ENCODE data around the gene PLEK. TPM values are rescaled to one million over a fixed set of nuclear protein-coding genes. Genes with fewer than 3 reads are reported as not detected.

The PLEK gene
- total and polyA plus RNA-seq, 9 of the 15 experiments (the other 6 are each of a cell fraction or from before 2014, with no cell fraction given), result 0.14 to 1.2 (median 0.36) TPM

DNA sequence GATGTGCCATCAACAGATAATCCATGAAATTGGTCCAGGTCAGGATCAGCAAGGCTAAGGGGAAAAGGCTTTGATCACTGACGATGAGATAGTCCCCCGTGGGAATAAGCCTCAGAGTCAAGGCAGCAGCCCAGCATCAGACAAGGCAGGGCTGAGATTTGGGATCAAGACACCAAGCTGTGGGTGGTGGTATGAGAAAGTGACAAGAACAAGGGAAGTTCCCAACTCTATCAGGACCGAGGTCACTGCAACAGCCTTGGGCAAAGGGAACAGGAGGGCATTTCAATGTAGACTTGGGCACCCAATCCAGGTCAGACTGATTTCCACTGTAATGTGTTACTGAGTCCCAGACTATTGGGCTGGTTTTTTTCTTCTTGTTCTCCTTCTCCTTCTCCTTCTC, 18.7 kb downstream of the PLEK start (continued):
- TF ChIP-seq, protein P1, sequence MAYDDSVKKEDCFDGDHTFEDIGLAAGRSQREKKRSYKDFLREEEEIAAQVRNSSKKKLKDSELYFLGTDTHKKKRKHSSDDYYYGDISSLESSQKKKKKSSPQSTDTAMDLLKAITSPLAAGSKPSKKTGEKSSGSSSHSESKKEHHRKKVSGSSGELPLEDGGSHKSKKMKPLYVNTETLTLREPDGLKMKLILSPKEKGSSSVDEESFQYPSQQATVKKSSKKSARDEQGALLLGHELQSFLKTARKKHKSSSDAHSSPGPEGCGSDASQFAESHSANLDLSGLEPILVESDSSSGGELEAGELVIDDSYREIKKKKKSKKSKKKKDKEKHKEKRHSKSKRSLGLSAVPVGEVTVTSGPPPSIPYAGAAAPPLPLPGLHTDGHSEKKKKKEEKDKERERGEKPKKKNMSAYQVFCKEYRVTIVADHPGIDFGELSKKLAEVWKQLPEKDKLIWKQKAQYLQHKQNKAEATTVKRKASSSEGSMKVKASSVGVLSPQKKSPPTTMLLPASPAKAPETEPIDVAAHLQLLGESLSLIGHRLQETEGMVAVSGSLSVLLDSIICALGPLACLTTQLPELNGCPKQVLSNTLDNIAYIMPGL (CRISPR knock-in tag; IDR thresholded peaks at IDR 0.05), result no peak
- TF ChIP-seq PCBP2 (IDR thresholded peaks at IDR 0.05; ENCODE audit: low read depth, low read length, poor library complexity, severe bottlenecking), result no peak

DNA sequence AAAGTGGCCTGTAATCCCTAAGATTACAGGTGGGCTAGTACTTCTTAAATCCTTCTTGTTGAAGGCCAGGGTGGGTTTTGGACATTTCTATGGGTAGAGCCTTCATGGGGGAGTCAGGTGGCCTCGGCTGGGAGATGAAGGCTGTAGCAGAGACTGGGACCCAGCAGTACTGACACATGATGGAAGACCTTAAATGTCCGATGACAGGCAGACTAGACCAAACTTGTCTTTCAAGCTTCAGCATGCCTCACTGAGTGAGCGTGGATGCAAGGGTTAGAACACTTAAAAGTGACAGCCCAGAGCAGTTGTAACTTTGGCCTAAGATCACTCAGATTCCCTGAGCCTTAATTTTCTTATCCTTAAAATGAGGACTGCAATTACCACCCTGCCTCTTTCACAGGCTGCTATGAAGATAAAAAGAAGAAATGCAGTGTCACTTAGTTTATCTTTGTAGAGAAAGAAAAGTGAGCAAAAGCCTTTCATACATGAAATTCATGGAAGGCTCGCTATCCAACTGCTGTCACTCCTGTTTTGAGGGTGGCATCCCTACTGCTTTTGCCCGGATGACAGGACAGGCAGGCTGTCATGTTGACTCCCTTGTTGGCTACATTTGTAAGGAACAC, 19.5 kb downstream of the PLEK start:
- peak overlapping the region; percentile 5; the same call in 1 of the 2 replicates for H3K4me2 ChIP-seq (ENCODE audit: insufficient read depth, low read length)
- peak overlapping the region; percentile 5; the same call in 1 of the 2 replicates for H2AFZ ChIP-seq (ENCODE audit: low read depth, low read length)
- H3K36me3 ChIP-seq (ENCODE audit: control insufficient read depth, insufficient read depth, low read length), result no peaks in the 10 kb centered on the region
- CTCF ChIA-PET (ENCODE audit: low intra/inter-chr PET ratio), result no interaction called here
- in situ Hi-C loops (cut with MboI) (no loop called here), intact Hi-C loops (cut with micrococcal nuclease) (no loop called here)
- ATAC-seq (peak; percentile 46), FAIRE-seq (peak; percentile 40), DNase-seq (ENCODE audit: extremely low read depth in 1 of 4, low spot score in 3 of 4) (peak in 1 of 4 experiments; percentile 21)
- H3K9me3 ChIP-seq (replicated peaks; ENCODE audit: control insufficient read depth, insufficient read depth, low read depth, low read length), result no peaks in the 10 kb centered on the region
- BruUV-seq (replicated peaks), result no TSS peak
- H4K20me1 ChIP-seq (replicated peaks; ENCODE audit: control insufficient read depth, insufficient read depth, low read length), result no peaks in the 10 kb centered on the region
- WGBS (ENCODE audit: insufficient coverage, low coverage, missing lambda C conversion rate), result 13% methylated on average over 5 of the region's 5 CpGs
- H3K27ac ChIP-seq (ENCODE audit: extremely low read depth, low read depth, low read length), result no peak overlapping the region
- H3K79me2 ChIP-seq (ENCODE audit: control insufficient read depth, insufficient read depth, low read length), result no peaks in the 10 kb centered on the region
- no peak overlapping the region for H3K4me3 ChIP-seq
- POLR2A ChIA-PET, result interaction anchor here (0.9 kb wide), 1 partner anchor 12 kb away, joined by 5 read pairs; no protein-coding TSS in a partner anchor
- H3K9ac ChIP-seq (ENCODE audit: insufficient read depth in 1 of 2, low read depth in 2 of 2, low read length in 2 of 2), result no peak overlapping the region
- H3K27me3 ChIP-seq (ENCODE audit: control insufficient read depth in 2 of 2, insufficient read depth in 2 of 2, low read length in 2 of 2), result 0 out of 5 replicates have a peak, but pooled peaks cover 0 to 5% of the 10 kb centered on the region in 2 experiments
- peaks cover 0 to 15% of the 10 kb centered on the region in 2 experiments; a peak in 3 of 5 replicates for H3K4me1 ChIP-seq (replicated peaks in 1 of 2; ENCODE audit: control insufficient read depth in 2 of 2, insufficient read depth in 2 of 2, low read length in 2 of 2)
- no peaks in the 10 kb centered on the region for H3K9me1 ChIP-seq (ENCODE audit: control insufficient read depth, insufficient read depth, low read length)
- TF ChIP-seq ZNF316 (IDR thresholded peaks at IDR 0.05), result peak; percentile 41; the same call in 1 of the 2 replicates
- TF ChIP-seq DPF2 (IDR thresholded peaks at IDR 0.05), result peak; percentile 43
- peak; percentile 50 for TF ChIP-seq CBFA2T3 (IDR thresholded peaks at IDR 0.05)
- TF ChIP-seq ZNF830 (CRISPR knock-in tag; IDR thresholded peaks at IDR 0.05), result no peak
- peak; percentile 35; the same call in 1 of the 2 replicates for TF ChIP-seq MAFK (IDR thresholded peaks at IDR 0.05; ENCODE audit: low read length)
- TF ChIP-seq ZNF23 (CRISPR knock-in tag; IDR thresholded peaks at IDR 0.05), result no peak
- TF ChIP-seq C11orf30 (IDR thresholded peaks at IDR 0.05; ENCODE audit: low read depth), result peak; percentile 50; the same call in 1 of the 2 replicates
- peak; percentile 24; the same call in 1 of the 2 replicates for TF ChIP-seq TAL1 (IDR thresholded peaks at IDR 0.05)
- TF ChIP-seq CBFA2T2 (conservative IDR thresholded peaks at IDR 0.05), result 0 out of 2 replicates have a peak, but pooled peaks have one; percentile 24
- TF ChIP-seq ZKSCAN3 (CRISPR knock-in tag; IDR thresholded peaks at IDR 0.05), result no peak
- TF ChIP-seq, protein P2, sequence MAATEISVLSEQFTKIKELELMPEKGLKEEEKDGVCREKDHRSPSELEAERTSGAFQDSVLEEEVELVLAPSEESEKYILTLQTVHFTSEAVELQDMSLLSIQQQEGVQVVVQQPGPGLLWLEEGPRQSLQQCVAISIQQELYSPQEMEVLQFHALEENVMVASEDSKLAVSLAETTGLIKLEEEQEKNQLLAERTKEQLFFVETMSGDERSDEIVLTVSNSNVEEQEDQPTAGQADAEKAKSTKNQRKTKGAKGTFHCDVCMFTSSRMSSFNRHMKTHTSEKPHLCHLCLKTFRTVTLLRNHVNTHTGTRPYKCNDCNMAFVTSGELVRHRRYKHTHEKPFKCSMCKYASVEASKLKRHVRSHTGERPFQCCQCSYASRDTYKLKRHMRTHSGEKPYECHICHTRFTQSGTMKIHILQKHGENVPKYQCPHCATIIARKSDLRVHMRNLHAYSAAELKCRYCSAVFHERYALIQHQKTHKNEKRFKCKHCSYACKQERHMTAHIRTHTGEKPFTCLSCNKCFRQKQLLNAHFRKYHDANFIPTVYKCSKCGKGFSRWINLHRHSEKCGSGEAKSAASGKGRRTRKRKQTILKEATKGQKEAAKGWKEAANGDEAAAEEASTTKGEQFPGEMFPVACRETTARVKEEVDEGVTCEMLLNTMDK (IDR thresholded peaks at IDR 0.05; ENCODE audit: borderline replicate concordance, insufficient read depth, low read depth, low read length, poor library complexity, severe bottlenecking), result no peak
- no peak for TF ChIP-seq ZNF121 (CRISPR knock-in tag; conservative IDR thresholded peaks at IDR 0.05)
- TF ChIP-seq, protein P3, sequence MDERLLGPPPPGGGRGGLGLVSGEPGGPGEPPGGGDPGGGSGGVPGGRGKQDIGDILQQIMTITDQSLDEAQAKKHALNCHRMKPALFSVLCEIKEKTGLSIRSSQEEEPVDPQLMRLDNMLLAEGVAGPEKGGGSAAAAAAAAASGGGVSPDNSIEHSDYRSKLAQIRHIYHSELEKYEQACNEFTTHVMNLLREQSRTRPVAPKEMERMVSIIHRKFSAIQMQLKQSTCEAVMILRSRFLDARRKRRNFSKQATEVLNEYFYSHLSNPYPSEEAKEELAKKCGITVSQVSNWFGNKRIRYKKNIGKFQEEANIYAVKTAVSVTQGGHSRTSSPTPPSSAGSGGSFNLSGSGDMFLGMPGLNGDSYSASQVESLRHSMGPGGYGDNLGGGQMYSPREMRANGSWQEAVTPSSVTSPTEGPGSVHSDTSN (CRISPR knock-in tag; IDR thresholded peaks at IDR 0.05; ENCODE audit: low read depth), result no peak
- TF ChIP-seq, protein P3 (tag; conservative IDR thresholded peaks at IDR 0.05; ENCODE audit: low read depth), result peak; percentile 66
